Activated CD4-positive, CD25-positive, alpha-beta regulatory T cell treated with anti-CD3 and anti-CD28 coated beads, Interleukin-2, amount 50 U/mL, for 16 hours (primary cell): ENCODE data around the gene LRRC58.
A peak's percentile ranks its signal among the peaks of the same experiment; 100 is the strongest.
"Not testable (repeated sequence)": the region's sequence is repeated elsewhere in the genome, so short reads cannot be mapped to it uniquely, and the experiment has no call there.

Experiments
- DNase-seq: peaks from one replicate; pipeline ENCODE4 v3.0.0-alpha.2; 2020; ENCODE audit warnings: low read depth, low spot score

LRRC58 gene

DNA sequence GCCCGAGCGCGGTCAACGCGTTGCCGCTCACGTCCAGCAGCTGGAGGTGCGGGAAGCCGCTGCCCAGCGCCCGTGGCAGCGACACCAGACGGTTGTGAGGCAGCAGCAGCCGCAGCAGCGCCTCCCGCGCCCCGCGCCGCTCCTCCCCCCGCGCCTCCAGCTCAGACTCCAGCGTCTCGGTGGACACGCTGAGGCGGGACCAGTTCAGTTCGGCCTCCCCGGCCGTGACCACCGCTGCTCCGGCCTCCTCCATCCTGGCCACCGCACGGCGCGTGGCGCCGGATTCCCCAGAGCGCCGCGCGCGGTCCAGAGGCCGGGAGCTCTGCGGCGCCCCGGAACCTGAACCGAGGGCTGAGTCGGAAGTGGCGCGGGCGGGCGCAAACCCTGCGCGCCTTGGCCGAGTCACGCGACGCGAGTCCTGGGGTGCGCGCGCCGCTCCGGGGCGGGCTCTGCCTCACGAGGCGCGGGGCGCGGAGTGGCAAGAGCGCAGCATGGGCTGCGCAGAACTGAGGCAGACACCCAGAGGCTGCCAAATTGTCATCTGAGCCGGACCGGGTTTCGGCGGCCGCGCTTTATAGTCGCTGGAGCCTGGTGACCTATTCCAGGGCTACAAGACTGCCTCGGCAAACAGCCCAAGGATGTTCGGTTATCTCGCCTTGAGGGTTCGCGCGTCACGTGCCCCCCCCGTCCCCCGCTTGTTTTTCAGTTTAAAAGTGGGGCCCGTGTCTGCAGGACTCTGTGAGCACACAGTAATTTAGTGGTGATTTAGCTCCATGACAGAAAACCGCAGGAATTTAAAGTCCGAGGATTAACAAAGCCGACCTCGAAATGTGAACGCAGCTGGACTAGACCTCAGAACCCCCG, at the start of gene LRRC58:
Gene LRRC58, minus strand, starts transcription at position 364 of the 864 bp plus-strand sequence. Its CDS starts 111 bp downstream, at position 253.
- DNase-seq: peak; percentile 80

DNA sequence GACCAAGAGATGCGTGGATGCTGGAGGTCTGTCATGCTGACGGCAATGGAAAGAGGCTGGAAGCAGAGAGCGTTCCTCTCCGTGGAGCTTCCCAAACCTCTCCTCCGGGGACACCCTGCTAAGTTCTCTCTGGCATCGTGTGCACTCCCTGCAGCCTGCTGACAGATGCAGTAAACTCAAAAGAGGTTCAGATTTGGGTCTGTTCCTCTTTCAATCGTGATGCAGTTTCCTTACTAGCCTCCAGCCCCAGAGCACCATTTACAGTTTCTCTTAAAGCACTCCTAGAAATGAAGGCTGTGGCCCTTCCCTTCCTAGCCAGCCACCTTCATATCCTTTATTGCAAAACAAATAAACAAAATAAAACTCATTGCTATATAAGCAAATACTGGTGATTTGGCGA, 47.3 kb upstream of the LRRC58 start:
- no peak for DNase-seq

GRCh38 chr3:120394347-120394746, 45.2 kb upstream of the LRRC58 start:
- no peak for DNase-seq

DNA sequence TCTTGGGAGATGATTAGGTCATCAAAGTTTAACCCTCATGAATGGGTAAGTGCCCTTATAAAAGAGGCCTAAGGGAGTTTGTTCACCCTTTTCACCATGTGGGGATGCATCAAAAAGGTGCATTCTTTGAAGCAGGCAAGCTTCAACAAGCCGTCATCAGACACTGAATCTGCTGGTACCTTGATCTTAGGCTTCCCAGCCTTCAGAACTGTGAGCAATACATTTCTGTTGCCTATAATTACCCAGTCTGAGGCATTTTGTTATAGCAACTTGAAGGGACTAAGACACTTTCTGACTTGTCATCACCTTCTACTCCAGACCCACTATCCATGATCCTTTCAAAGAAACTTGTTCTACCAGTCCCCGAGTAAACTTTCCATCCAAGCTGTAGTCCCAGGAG, 44.6 kb upstream of the LRRC58 start:
- DNase-seq: no peak

GRCh38 chr3:120393243-120393642, 44.1 kb upstream of the LRRC58 start:
- no peak for DNase-seq

DNA sequence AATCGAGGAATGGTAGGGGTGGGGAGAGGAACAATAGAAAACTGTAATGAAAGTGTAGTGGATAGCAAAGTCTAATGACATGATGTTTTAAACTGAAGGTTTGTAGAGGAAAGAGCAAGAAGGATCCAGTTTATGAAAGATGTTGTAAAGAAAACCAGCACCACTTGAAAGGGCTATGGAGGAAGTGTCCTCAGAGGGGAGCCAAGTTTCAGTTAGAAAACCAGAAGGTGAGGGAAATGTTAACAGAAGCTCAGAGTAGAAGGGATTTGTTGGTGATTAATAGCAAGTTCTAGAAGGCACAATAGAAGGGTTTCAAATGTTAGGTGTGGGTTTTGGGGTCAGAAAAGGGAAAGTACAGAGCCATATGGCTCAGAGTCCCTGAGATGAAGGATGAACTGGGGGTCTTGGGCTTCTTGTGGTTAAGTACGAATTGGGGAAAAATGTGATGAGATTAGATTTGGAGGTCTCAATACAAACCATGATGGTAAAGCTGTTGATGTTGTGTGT, 33.8 kb upstream of the LRRC58 start:
- no peak for DNase-seq

- no peak for DNase-seq
These were observed 32.3 kb upstream of the LRRC58 start for GRCh38 chr3:120381503-120381902.

DNA sequence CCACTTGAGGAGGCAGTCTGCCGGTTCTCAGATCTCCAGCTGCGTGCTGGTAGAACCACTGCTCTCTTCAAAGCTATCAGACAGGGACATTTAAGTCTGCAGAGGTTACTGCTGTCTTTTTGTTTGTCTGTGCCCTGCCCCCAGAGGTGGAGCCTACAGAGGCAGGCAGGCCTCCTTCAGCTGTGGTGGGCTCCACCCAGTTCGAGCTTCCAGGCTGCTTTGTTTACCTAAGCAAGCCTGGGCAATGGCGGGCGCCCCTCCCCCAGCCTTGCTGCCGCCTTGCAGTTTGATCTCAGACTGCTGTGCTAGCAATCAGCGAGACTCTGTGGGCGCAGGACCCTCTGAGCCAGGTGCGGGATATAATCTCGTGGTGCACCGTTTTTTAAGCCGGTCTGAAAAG, 28.8 kb upstream of the LRRC58 start:
- not testable (repeated sequence) for DNase-seq

- DNase-seq: no peak
These were observed 21.3 kb upstream of the LRRC58 start for GRCh38 chr3:120370463-120370862.

DNA sequence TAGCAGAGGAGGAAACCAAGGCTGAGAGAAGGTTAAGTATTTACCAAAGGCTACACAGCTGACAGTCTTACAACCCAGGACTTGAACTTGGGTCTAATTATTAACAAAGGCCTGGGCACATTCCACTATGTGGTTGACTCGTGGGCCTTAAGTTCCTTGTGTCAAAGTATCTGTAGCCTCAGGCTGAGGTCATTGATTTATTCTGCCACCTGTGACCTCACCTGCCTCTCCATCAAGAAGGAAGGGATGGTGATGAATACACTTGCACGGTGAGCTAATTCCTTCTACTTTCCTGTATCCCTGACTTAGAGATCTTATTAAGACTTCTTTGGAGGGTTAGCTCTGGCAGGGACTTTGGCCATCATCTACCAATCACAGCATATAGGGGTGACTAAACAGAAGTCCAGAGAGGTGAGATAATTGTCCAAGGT, 19.9 kb upstream of the LRRC58 start:
- no peak for DNase-seq

GRCh38 chr3:120368172-120368571, 19.0 kb upstream of the LRRC58 start:
- no peak for DNase-seq

DNA sequence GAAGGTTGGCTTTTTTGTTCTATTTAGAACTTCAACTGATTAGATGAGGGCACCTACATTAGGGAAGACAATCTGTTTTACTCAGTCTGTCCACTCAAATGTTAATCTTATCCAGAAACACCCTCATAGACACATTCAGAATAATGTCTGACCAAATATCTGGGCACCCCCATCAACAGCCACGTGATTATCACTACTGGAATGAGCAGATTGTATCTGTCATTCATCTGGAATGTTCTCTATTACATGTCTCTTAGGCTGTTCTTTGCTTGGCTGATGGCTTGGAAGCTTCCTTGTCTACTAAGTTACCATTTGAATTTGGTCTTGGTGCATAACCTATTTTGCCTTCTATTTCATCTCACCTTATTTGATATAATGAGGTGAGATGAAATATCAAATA, 15.7 kb upstream of the LRRC58 start:
- DNase-seq: no peak

DNA sequence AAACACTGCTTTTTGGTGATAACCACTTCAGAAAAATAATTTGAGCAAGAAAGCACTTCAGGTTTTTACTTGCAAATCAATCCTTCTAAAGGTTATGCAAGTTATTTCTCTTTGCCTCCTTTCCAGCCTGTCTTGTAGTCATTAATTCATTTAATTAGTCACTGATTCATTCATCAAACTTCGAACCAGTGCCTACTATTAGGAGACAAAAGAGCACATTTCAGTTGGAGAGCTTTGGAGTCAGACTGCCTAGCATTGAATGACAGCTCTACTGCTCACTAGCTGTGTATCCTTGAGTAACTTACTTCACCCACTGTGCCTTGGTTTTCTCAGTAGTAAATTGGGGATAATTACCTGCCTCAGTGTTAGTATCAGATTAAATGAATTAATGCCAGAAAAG, 14.9 kb upstream of the LRRC58 start:
- DNase-seq: no peak

DNA sequence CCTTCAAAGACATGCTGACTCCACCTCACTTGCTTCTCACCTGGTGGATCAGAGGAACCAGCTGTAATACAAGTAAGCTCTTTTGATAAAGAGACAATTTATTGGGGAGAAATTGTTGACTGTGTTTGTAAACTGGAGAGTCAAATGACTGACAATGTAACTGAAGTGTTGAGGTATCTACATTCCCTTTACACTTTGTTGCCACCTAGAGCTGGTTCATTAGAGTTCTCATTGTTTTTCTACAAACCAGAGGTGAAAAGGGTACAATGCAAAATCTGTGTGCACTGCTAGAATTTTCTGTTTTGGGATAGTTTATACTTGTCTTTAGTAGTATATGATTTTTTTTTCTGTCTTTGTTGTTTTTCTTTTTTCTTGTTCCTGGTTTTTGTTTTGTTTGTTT, 8.7 kb upstream of the LRRC58 start:
- DNase-seq: no peak

DNA sequence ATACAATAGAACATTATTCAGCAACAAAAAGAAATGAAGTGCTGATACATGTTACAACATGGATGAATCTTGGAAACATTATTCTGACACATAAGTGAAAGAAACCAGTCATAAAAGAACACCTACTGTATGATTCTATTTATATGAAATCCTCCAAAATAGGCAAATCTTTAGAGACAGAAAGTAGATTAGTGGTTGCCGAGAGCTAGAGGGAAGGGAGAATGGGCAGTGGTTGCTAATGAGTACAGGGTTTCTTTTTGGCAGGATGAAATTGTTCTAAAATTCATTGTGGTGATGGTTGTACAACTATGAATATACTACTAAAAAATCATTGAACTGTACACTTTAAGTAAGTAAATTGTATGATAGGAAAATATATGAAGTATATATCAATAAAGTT, 6.3 kb upstream of the LRRC58 start:
- no peak for DNase-seq

GRCh38 chr3:120353463-120353862, 4.3 kb upstream of the LRRC58 start:
- no peak for DNase-seq

- no peak for DNase-seq
These were observed 2.9 kb upstream of the LRRC58 start for GRCh38 chr3:120352017-120352416.

- no peak for DNase-seq
These were observed 1.3 kb upstream of the LRRC58 start for GRCh38 chr3:120350401-120350941.

GRCh38 chr3:120349855-120350125, 636 bp upstream of the LRRC58 start:
- no peak for DNase-seq

GRCh38 chr3:120348065-120348990, 826 bp downstream of the LRRC58 start:
- peak; percentile 21 for DNase-seq

- DNase-seq: no peak
These were observed 4.8 kb downstream of the LRRC58 start for GRCh38 chr3:120344349-120344748.

- DNase-seq: no peak
These were observed 7.4 kb downstream of the LRRC58 start for GRCh38 chr3:120341658-120342346.
